ENCODE results near the gene FECH.
"Not testable (repeated sequence)": the region's sequence is repeated elsewhere in the genome, so short reads cannot be mapped to it uniquely, and the experiment has no call there.

Gene FECH

GRCh38 chr18:57586251-57587049 is at the start of gene FECH:
Gene FECH, minus strand, starts transcription at chr18:57586702. Its CDS starts 82 bp downstream, at chr18:57586620.
- DNase-seq (ENCODE audit: low spot score) = peak; percentile 41
- no peak for FAIRE-seq

GRCh38 chr18:57635003-57635822 is 48.7 kb upstream of the FECH start:
- DNase-seq (ENCODE audit: low spot score) = no peak
- no peak for FAIRE-seq

GRCh38 chr18:57631697-57632096 is 45.2 kb upstream of the FECH start:
- DNase-seq (ENCODE audit: low spot score) (no peak), FAIRE-seq (no peak)

DNA sequence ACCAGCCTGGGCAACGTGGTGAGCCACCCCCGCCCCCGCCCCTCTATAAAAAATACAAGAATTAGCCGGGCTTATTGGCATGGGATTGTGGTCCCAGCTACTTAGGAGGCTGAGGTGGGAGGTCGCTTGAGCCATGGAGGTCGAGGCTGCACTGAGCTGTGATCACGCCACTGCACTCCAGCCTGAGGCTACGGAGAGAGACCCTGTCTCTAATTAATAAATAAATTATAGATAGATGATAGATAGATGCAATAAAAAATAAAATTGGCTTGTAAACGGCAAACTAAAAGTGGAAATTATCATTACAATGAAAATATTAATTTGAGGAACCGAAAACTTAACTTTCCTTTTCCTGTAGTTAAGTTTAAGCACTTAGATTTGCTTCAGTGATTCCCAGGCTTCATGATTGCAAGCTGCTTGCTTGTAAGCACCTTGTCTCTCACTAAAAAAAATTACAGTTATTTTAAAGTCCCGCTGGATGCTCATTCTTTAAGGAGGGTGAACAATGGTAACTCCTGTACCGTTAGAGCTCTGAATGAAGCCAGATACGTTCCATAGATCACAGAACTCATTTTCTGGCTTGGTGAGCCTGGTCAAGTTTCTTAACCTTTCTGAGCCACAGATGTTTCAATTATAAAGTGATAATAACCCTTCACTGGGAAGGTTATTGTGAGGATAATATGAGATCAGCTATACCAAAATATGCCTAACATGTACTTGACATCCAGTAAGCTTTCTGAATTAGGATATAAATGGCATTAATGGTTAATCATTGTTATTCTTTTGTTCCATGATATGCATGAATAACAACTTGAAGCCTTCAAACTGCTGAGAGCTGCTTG is 44.5 kb upstream of the FECH start:
- DNase-seq (ENCODE audit: low spot score) (no peak), FAIRE-seq (no peak)

DNA sequence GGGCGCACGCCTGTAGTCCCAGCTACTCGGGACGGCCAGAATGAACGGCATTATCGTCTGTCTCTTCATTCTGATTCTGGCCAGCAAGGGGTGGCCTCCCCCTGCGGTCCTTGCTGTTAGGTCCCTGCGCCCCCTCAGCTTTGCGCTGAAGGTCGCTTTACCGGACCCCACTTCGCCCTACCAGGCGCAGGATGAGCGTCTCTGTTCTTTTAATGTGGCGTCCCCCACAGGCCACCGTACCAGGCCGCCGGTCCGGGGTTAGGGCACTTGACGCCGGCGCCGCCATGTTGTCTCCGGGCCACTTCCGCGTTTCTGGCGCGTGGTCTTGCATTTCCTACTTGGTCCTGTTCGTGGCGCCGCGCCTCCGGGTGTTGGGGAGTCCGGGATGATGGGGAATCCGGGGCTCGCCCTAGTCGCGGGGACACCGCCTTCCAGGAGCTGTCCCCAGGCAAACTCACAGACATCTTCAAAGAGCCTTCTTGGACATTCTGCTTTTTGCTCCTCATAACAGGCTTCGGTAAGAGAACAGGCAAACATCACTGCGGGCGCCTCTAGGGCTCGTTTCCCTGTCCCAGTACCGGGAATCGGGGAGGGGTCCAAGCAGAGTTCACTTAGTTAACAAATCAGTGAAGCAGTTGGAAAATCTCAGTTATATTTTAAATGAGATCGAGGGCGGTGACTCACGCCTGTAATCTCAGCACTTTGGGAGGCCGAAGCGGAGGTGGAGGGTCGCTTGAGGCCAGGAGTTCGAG is 43.7 kb upstream of the FECH start:
- no peak for FAIRE-seq

GRCh38 chr18:57629422-57629821 is 42.9 kb upstream of the FECH start:
- FAIRE-seq = no peak
- no peak for DNase-seq (ENCODE audit: low spot score)

More for the DNA sequence above, 43.7 kb upstream of the FECH start:
- peak; percentile 66 for DNase-seq (ENCODE audit: low spot score)

- FAIRE-seq = no peak
- DNase-seq (ENCODE audit: low spot score) = peak; percentile 65
These were observed 41.0 kb upstream of the FECH start for GRCh38 chr18:57627488-57627887.

- FAIRE-seq (no peak), DNase-seq (ENCODE audit: low spot score) (peak; percentile 40)
These were observed 38.5 kb upstream of the FECH start for GRCh38 chr18:57624988-57625387.

DNA sequence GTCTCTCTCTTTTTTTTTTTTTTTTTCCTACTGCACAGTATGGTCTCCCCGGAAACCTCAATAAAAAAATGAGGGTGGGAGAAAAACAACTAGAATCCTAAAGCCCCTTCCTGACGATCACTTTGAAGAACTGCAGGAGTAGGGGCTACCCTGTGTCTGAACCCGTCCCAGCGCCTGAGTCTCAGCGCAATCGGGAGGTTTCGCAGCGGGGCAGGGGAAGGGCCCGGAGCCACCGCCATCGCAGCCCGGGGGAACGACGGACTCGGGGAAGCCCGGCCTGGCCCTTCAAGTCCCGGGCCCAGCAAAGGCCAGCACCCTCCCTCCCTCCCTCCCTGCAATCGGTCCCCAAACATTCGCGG is 34.7 kb upstream of the FECH start:
- FAIRE-seq (no peak), DNase-seq (ENCODE audit: low spot score) (no peak)

- DNase-seq (ENCODE audit: low spot score) = peak; percentile 29
- FAIRE-seq = no peak
These were observed 33.4 kb upstream of the FECH start for GRCh38 chr18:57619876-57620275.

DNA sequence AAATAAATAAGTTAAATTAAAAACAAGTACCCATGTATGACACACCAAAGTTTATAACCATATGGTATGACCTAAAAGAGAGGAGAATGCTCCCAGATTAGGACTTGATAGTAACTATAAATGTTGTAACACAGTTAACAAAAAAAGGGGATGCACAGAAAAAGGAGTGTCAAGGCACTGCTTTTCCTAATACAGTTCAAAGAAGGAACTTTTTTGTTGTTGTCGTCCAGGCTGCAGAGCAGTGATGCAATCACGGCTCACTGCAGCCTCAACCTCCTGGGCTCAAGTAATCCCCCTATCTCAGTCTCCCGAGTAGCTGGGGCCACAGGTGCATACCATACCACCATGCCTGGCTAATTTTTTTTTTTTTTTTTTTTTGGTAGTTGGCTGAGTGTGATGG is 32.4 kb upstream of the FECH start:
- no peak for FAIRE-seq
- no peak for DNase-seq (ENCODE audit: low spot score)

DNA sequence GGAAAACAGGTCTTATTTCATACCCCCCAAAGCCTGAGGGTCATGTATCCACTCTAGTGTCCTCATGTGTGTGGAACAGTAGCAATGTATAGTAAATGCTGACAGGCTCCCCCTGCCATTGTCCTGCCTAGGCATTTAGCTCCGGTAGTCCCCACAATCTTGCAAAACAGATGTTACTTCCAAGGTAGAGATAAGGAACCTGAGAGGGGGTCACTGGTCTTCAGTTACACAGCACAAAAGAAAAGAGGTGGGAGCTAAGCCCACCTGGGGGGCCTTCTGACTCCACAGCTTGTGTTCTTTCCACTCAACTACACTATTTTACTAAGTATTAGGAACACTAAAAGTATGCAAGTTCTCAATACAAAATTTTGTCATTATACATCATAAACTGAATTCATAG is 17.4 kb upstream of the FECH start:
- FAIRE-seq (no peak), DNase-seq (ENCODE audit: low spot score) (no peak)

- FAIRE-seq = no peak
- no peak for DNase-seq (ENCODE audit: low spot score)
These were observed 8.8 kb upstream of the FECH start for GRCh38 chr18:57595347-57595746.

GRCh38 chr18:57592716-57593115 is 6.2 kb upstream of the FECH start:
- not testable (repeated sequence) for DNase-seq (ENCODE audit: low spot score); FAIRE-seq

DNA sequence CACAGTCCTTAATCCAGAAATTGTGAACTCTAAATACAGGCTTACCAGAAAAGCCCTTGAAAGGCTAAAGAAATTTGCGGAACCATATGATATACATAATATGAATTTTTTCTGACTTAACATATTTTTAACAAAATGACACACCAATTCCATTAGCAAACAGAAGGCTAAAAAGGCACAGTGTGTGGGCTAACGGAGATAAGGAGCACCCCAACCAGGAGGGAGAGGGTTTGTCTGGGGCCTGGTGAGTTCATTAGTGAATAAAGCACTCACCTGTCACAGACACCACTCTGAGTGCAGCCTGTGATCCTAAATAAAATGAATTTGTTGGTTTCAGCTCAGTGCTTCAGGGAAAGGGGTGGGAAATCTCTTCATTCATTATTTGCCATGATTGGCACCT is 2.7 kb upstream of the FECH start:
- FAIRE-seq = no peak

GRCh38 chr18:57587098-57587661 is 678 bp upstream of the FECH start:
- no peak for FAIRE-seq
- DNase-seq (ENCODE audit: low spot score) = no peak

More for the DNA sequence above, 2.7 kb upstream of the FECH start:
- DNase-seq (ENCODE audit: low spot score) = no peak

DNA sequence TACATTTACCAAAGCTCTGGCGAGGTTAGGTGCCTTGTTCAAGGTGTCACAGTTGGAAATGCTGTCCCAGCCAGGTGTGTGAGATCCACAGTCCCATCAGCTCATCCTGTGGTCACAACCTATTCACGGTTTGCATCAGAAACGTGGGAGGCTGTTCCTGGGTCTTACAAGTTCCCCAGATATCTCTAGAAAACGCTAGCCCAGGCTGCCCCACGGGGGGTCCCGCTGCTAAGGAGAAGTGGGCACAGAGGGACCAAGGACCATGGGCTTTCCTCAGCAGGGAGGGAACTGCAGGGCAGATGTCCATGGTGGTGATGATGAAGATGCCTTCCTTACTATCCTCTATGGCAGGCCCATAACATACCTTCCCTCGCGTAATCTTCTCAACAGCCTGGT is 649 bp downstream of the FECH start:
- FAIRE-seq (no peak), DNase-seq (ENCODE audit: low spot score) (no peak)

DNA sequence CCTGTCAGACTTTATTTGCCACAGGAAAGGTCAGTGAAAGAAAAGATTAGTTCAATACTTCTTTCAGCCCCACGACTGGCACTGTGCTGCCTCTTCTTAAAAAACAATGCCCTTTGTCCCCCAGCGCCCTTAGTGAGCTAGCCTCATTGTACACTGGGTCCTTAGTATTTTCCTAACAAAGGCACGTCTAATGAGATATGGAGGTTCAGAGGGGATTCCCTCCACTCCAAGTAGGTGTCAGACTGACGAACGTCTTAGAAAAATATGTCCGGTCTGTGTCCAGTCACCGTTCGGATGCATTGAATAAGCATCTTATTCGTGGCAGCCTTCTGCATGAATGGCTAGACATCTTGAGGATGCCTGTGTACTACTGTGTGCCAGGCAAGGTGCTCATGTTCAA is 1.1 kb downstream of the FECH start:
- DNase-seq (ENCODE audit: low spot score) (no peak), FAIRE-seq (no peak)

- DNase-seq (ENCODE audit: low spot score) (no peak), FAIRE-seq (no peak)
These were observed 2.1 kb downstream of the FECH start for GRCh38 chr18:57584444-57584843.

DNA sequence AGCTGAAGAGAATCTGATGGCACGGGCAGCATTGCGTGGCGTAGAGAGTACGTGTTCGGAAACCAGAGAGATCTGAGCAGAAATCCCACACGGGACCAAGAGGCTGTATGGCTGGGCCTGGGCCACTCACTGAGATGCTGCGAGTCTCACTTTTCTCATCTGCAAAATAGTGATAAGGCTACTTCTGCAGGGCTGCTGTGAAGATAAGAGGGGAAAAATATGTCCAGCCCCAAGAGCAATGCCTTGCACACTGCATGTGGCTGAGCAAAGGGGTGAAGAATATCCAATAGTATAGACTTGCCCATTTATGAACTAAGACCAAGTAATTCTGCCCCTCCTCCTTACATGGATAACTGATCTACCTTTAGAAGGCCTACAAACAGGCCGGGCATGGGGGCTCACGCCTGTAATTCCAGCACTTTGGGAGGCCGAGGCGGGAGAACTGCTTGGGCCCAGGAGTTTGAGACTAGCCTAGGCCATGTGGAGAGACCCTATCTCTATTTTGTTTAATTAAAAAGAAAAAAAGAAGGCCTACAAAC is 3.1 kb downstream of the FECH start:
- no peak for FAIRE-seq
- no peak for DNase-seq (ENCODE audit: low spot score)
